K562 (cell line): ENCODE results near the gene CNOT11. TPM values are rescaled to one million over a fixed set of nuclear protein-coding genes. Genes with fewer than 3 reads are reported as not detected.
A peak's percentile ranks its signal among the peaks of the same experiment; 100 is the strongest.

ENCODE experiments used
- REST ChIP-seq, 2 experiments: fragments of 450-650 bp; formaldehyde crosslinking in 1 of 2; IDR thresholded peaks; 2 replicates each; pipeline versions ENCODE4 v1.4.0 to v1.6.1; 2014 to 2020; ENCODE audit warnings: mild to moderate bottlenecking in 2 of 2, borderline replicate concordance in 1 of 2, low read depth in 1 of 2
- RNF219 ChIP-seq: fragments of 250-450 bp; sonication (Bioruptor Pico); IDR thresholded peaks from 2 replicates; pipeline ENCODE4 v1.5.0; 2022; ENCODE audit warnings: mild to moderate bottlenecking
- SETDB1 ChIP-seq: IDR thresholded peaks from one replicate; pipeline ENCODE4 v1.6.1; 2012; ENCODE audit warnings: low read length, control low read depth, inconsistent platforms
- SIX5 ChIP-seq, 2 experiments: IDR thresholded peaks; 2 replicates each; pipeline ENCODE4 v1.6.1; 2011; ENCODE audit warnings: low read length in 2 of 2, borderline replicate concordance in 1 of 2, low read depth in 1 of 2, mild to moderate bottlenecking in 1 of 2, moderate library complexity in 1 of 2; ENCODE audit not compliant: insufficient read depth in 1 of 2
- SOX6 ChIP-seq: fragments of 450-650 bp; IDR thresholded peaks from 2 replicates; pipeline ENCODE4 v1.6.1; 2014; ENCODE audit warnings: mild to moderate bottlenecking
- UBTF ChIP-seq, 2 experiments: IDR thresholded peaks; 2 replicates each; pipeline ENCODE4 v1.6.1; 2012; ENCODE audit warnings: improper control_type of control experiment in 2 of 2, low read depth in 2 of 2, low read length in 2 of 2, borderline replicate concordance in 1 of 2
- ZNF277 ChIP-seq: fragments of 250-450 bp; sonication (Bioruptor Pico); IDR thresholded peaks from 2 replicates; pipeline ENCODE4 v1.8.0; 2022; ENCODE audit warnings: inconsistent platforms, mild to moderate bottlenecking, moderate library complexity, borderline replicate concordance
- ZNF507 ChIP-seq: conservative IDR thresholded peaks from 2 replicates; pipeline ENCODE4 v1.6.1; 2017; ENCODE audit warnings: missing genetic modification characterization, missing compliant biosample characterization
- ZNF707 ChIP-seq: fragments of 250-450 bp; sonication (Bioruptor Pico); conservative IDR thresholded peaks from 2 replicates; pipeline ENCODE4 v1.8.0; 2022; ENCODE audit warnings: inconsistent platforms, mild to moderate bottlenecking, moderate library complexity
- polyA plus RNA-seq, 8 experiments: library from polyadenylated mRNA; depleted of rRNA in 4 of 8; stranded (reverse) in 5 of 8; unstranded in 3 of 8; fragments of >200 nt; fragmentation: Nextera tagmentation in 2 of 8; fragmentation: Illumina TruSeq in 1 of 8; extraction: Ambion mirVana in 2 of 8; extraction: Trizol in 1 of 8; gene quantifications; 2 replicates each; pipeline versions ENCODE4 v1.2.1 to v1.2.3, GENCODE V29; 2011 to 2014; ENCODE audit warnings: inconsistent platforms in 1 of 8, missing spikeins in 1 of 8
- total RNA-seq, 7 experiments: library from RNA; depleted of rRNA in 6 of 7; stranded (reverse); fragments of >200 nt in 6 of 7; fragmentation: Illumina TruSeq in 2 of 7; extraction: Trizol in 2 of 7; gene quantifications; 2 replicates each; pipeline versions ENCODE4 v1.2.1 to v1.2.3, GENCODE V29; 2011 to 2021; ENCODE audit warnings: low replicate concordance in 1 of 7

Gene CNOT11
- total and polyA plus RNA-seq, 9 of the 15 experiments (the other 6 are each of a cell fraction or from before 2014, with no cell fraction given), result 12.7 to 163 (median 64.2) TPM

- TF ChIP-seq REST (IDR thresholded peaks at IDR 0.05; ENCODE audit: borderline replicate concordance) (peak; percentile 46; the same call in 1 of the 2 replicates), REST (CRISPR knock-in tag; IDR thresholded peaks at IDR 0.05; ENCODE audit: low read depth) (no peak), SETDB1 (no peak), SOX6 (no peak), SIX5 (IDR thresholded peaks at IDR 0.05; ENCODE audit: borderline replicate concordance in 1 of 2, insufficient read depth in 1 of 2, low read depth in 1 of 2, low read length in 2 of 2) (no peak), ZNF277 (CRISPR knock-in tag) (no peak), ZNF507 (tag) (no peak), ZNF707 (no peak), UBTF (IDR thresholded peaks at IDR 0.05; ENCODE audit: borderline replicate concordance in 1 of 2, low read depth in 2 of 2, low read length in 2 of 2) (no peak), RNF219 (CRISPR knock-in tag) (no peak)
Measured at GRCh38 chr2:101205521-101206479, 46.9 kb upstream of the CNOT11 start (continued).
